Activated naive CD8-positive, alpha-beta T cell treated with anti-CD3 and anti-CD28 coated beads for 36 hours (primary cell): ENCODE results near the gene TTC28. TPM values are rescaled to one million over a fixed set of nuclear protein-coding genes. Genes with fewer than 3 reads are reported as not detected.
"Not testable (repeated sequence)": the region's sequence is repeated elsewhere in the genome, so short reads cannot be mapped to it uniquely, and the experiment has no call there.

Source experiments
- DNase-seq: peaks from one replicate; pipeline ENCODE4 v3.0.0; 2021
- H3K27ac Mint-ChIP-seq: one replicate; pipeline ENCODE4 v1.8.0; 2022; ENCODE audit warnings: mild to moderate bottlenecking, moderate library complexity, mixed read lengths
- H3K27me3 Mint-ChIP-seq: one replicate; pipeline ENCODE4 v1.8.0; 2022; ENCODE audit warnings: mild to moderate bottlenecking, mixed read lengths
- H3K36me3 Mint-ChIP-seq: one replicate; pipeline ENCODE4 v1.8.0; 2021; ENCODE audit warnings: mild to moderate bottlenecking, mixed read lengths
- H3K4me1 Mint-ChIP-seq: one replicate; pipeline ENCODE4 v1.8.0; 2021; ENCODE audit warnings: mixed read lengths
- H3K4me3 Mint-ChIP-seq: one replicate; pipeline ENCODE4 v1.8.0; 2022; ENCODE audit warnings: mild to moderate bottlenecking, moderate library complexity, mixed read lengths
- H3K9me3 Mint-ChIP-seq: one replicate; pipeline ENCODE4 v1.8.0; 2022; ENCODE audit warnings: mixed read lengths
- total RNA-seq, 2 experiments: library from RNA; stranded (reverse); gene quantifications; one replicate each; pipeline ENCODE4 v1.2.3, GENCODE V29; 2021

The TTC28 gene
- total RNA-seq, 2 experiments from 2014 or later, result 1.0 to 1.9 TPM

- no peak overlapping the region for H3K4me3 Mint-ChIP-seq
- H3K36me3 Mint-ChIP-seq, result no peaks in the 10 kb centered on the region
- H3K27me3 Mint-ChIP-seq, result peaks cover 72% of the 10 kb centered on the region
- no peak overlapping the region for H3K27ac Mint-ChIP-seq
- H3K4me1 Mint-ChIP-seq, result no peaks in the 10 kb centered on the region
- no peak for DNase-seq
- no peaks in the 10 kb centered on the region for H3K9me3 Mint-ChIP-seq
These were observed 32.4 kb downstream of the TTC28 start for GRCh38 chr22:28647216-28647615.

GRCh38 chr22:28639321-28639720 is 40.3 kb downstream of the TTC28 start:
- Mint-ChIP-seq H3K4me3 (no peak overlapping the region), H3K36me3 (no peaks in the 10 kb centered on the region), H3K4me1 (no peaks in the 10 kb centered on the region), H3K27ac (no peak overlapping the region), H3K9me3 (no peaks in the 10 kb centered on the region), H3K27me3 (peaks cover 60% of the 10 kb centered on the region)
- no peak for DNase-seq

GRCh38 chr22:28637225-28637624 is 42.4 kb downstream of the TTC28 start:
- Mint-ChIP-seq H3K9me3 (no peaks in the 10 kb centered on the region), H3K4me3 (no peak overlapping the region), H3K27ac (no peak overlapping the region), H3K36me3 (no peaks in the 10 kb centered on the region), H3K4me1 (no peaks in the 10 kb centered on the region), H3K27me3 (peaks cover 61% of the 10 kb centered on the region)
- DNase-seq, result no peak

GRCh38 chr22:28630177-28630574 is 49.5 kb downstream of the TTC28 start:
- Mint-ChIP-seq H3K4me3 (no peak overlapping the region), H3K36me3 (no peaks in the 10 kb centered on the region), H3K4me1 (no peaks in the 10 kb centered on the region), H3K27ac (no peak overlapping the region), H3K27me3 (peaks cover 70% of the 10 kb centered on the region), H3K9me3 (no peaks in the 10 kb centered on the region)
- DNase-seq, result no peak

- DNase-seq, result no peak
- Mint-ChIP-seq H3K9me3 (no peaks in the 10 kb centered on the region), H3K27ac (no peak overlapping the region), H3K4me1 (no peaks in the 10 kb centered on the region), H3K36me3 (no peaks in the 10 kb centered on the region), H3K4me3 (no peak overlapping the region), H3K27me3 (peaks cover 68% of the 10 kb centered on the region)
These were observed 50.0 kb downstream of the TTC28 start for GRCh38 chr22:28629420-28630176.

- no peaks in the 10 kb centered on the region for H3K9me3 Mint-ChIP-seq
- no peaks in the 10 kb centered on the region for H3K36me3 Mint-ChIP-seq
- no peak for DNase-seq
- no peaks in the 10 kb centered on the region for H3K4me1 Mint-ChIP-seq
- H3K27me3 Mint-ChIP-seq, result peaks cover 70% of the 10 kb centered on the region
- no peak overlapping the region for H3K27ac Mint-ChIP-seq
- no peak overlapping the region for H3K4me3 Mint-ChIP-seq
These were observed 50.9 kb downstream of the TTC28 start for GRCh38 chr22:28628766-28629165.

- no peak overlapping the region for H3K27ac Mint-ChIP-seq
- no peaks in the 10 kb centered on the region for H3K4me1 Mint-ChIP-seq
- H3K4me3 Mint-ChIP-seq, result no peak overlapping the region
- H3K36me3 Mint-ChIP-seq, result no peaks in the 10 kb centered on the region
- no peak for DNase-seq
- H3K9me3 Mint-ChIP-seq, result no peaks in the 10 kb centered on the region
- peaks cover 74% of the 10 kb centered on the region for H3K27me3 Mint-ChIP-seq
These were observed 51.8 kb downstream of the TTC28 start for GRCh38 chr22:28627791-28628190.

- Mint-ChIP-seq H3K36me3 (no peaks in the 10 kb centered on the region), H3K9me3 (no peaks in the 10 kb centered on the region), H3K4me3 (no peak overlapping the region), H3K27ac (no peak overlapping the region), H3K27me3 (peaks cover 70% of the 10 kb centered on the region), H3K4me1 (no peaks in the 10 kb centered on the region)
- DNase-seq, result no peak
These were observed 59.3 kb downstream of the TTC28 start for GRCh38 chr22:28620244-28620922.

- no peak for DNase-seq
- no peak overlapping the region for H3K27ac Mint-ChIP-seq
- H3K36me3 Mint-ChIP-seq, result no peaks in the 10 kb centered on the region
- no peaks in the 10 kb centered on the region for H3K9me3 Mint-ChIP-seq
- no peak overlapping the region for H3K4me3 Mint-ChIP-seq
- H3K4me1 Mint-ChIP-seq, result no peaks in the 10 kb centered on the region
- H3K27me3 Mint-ChIP-seq, result peaks cover 73% of the 10 kb centered on the region
These were observed 60.4 kb downstream of the TTC28 start for GRCh38 chr22:28619236-28619635.

GRCh38 chr22:28615423-28615822 is 64.2 kb downstream of the TTC28 start:
- not testable (repeated sequence) for H3K36me3 Mint-ChIP-seq, DNase-seq, H3K27ac Mint-ChIP-seq, H3K9me3 Mint-ChIP-seq, H3K4me1 Mint-ChIP-seq, H3K4me3 Mint-ChIP-seq
- H3K27me3 Mint-ChIP-seq, result peaks cover 76% of the 10 kb centered on the region

- Mint-ChIP-seq H3K9me3 (no peaks in the 10 kb centered on the region), H3K36me3 (no peaks in the 10 kb centered on the region), H3K4me3 (no peak overlapping the region), H3K4me1 (no peaks in the 10 kb centered on the region), H3K27me3 (peaks cover 71% of the 10 kb centered on the region), H3K27ac (no peak overlapping the region)
- no peak for DNase-seq
These were observed 69.7 kb downstream of the TTC28 start for GRCh38 chr22:28609921-28610320.

GRCh38 chr22:28608546-28608945 is 71.1 kb downstream of the TTC28 start:
- no peaks in the 10 kb centered on the region for H3K9me3 Mint-ChIP-seq
- no peak overlapping the region for H3K27ac Mint-ChIP-seq
- no peaks in the 10 kb centered on the region for H3K36me3 Mint-ChIP-seq
- no peak for DNase-seq
- H3K4me1 Mint-ChIP-seq, result no peaks in the 10 kb centered on the region
- H3K4me3 Mint-ChIP-seq, result no peak overlapping the region
- peaks cover 58% of the 10 kb centered on the region for H3K27me3 Mint-ChIP-seq

- Mint-ChIP-seq H3K4me1 (no peaks in the 10 kb centered on the region), H3K27ac (no peak overlapping the region), H3K27me3 (peaks cover 57% of the 10 kb centered on the region), H3K9me3 (no peaks in the 10 kb centered on the region), H3K4me3 (no peak overlapping the region), H3K36me3 (no peaks in the 10 kb centered on the region)
- no peak for DNase-seq
These were observed 71.8 kb downstream of the TTC28 start for GRCh38 chr22:28607795-28608194.

- no peak overlapping the region for H3K27ac Mint-ChIP-seq
- H3K36me3 Mint-ChIP-seq, result no peaks in the 10 kb centered on the region
- H3K4me3 Mint-ChIP-seq, result no peak overlapping the region
- H3K4me1 Mint-ChIP-seq, result no peaks in the 10 kb centered on the region
- peaks cover 40% of the 10 kb centered on the region for H3K27me3 Mint-ChIP-seq
- DNase-seq, result no peak
- no peaks in the 10 kb centered on the region for H3K9me3 Mint-ChIP-seq
These were observed 74.5 kb downstream of the TTC28 start for GRCh38 chr22:28604966-28605761.

- Mint-ChIP-seq H3K27me3 (peaks cover 26% of the 10 kb centered on the region), H3K4me1 (no peaks in the 10 kb centered on the region)
These were observed 77.7 kb downstream of the TTC28 start for GRCh38 chr22:28601915-28602314.

More at GRCh38 chr22:28601915-28602314, 77.7 kb downstream of the TTC28 start:
- DNase-seq, result no peak
- Mint-ChIP-seq H3K27ac (no peak overlapping the region), H3K9me3 (no peaks in the 10 kb centered on the region), H3K4me3 (no peak overlapping the region), H3K36me3 (no peaks in the 10 kb centered on the region)
